T-helper 9 cell (primary cell): ENCODE data around the gene RUNX3.

Experiments
- DNase-seq: peaks from one replicate; pipeline ENCODE4 v3.0.0-alpha.2; 2020

The RUNX3 gene

DNA sequence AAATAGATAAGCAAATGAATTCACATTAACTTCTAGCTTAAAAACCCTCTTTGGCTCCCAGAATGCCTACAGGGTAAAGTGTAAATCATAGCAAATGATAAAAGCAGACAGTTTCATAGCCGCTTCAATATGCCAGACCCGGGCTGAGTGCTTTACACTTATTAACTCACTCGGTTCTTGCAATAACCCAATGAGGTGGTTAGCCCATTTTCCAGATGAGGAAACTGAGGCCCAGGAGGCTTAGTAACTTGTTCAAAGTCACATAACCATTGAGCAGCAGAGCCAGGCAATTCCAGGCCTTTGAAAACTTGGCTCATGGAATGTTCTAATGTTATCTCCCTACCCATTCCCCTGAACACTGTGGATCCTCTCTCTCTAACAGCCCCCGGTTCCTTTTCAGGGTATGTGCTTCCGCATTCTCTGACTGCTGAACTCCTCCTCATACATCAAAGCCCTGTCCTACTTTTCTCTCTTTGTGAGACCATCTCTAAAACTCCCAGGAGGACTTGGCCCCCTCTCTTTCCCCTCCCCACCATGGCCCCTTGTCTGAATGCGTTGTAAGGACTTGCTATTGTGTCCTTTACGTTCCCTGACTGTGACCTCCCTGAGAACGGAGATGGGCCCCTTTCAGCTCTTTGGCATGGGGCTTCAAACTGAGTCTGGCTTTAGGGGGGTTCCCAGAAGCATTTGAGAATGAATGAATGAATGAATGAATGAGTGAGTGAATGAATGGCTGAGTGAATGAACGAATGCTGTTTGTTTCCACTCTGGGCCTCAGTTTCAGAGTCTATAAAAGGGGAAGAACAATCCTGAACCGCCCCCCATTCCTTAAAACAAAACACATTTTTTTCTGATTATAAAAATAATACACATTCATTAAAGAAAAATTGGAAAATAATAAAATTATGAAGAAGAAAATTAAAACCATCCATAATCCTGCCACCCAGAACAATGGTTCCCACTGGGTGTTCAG is 15.6 kb upstream of the RUNX3 start:
- DNase-seq, result no peak

DNA sequence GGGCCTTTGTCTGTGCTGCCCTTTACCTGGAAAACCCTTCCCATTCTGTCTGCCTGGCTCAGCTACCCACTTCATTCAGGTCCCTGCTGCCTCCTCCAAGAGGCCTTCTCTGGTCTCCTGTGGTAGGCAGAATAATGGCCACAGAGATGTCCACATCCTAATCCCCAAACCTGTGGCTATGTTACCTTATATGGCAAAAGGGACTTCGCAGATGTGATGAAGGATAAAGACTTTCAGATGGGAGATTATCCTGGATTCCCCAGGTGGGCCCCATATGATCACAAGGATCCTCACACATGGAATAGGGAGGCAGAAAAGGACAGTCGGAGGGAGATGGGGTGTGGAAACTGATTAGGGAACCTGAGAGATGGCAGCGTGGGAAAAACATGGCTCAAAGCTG is 14.2 kb upstream of the RUNX3 start:
- DNase-seq, result no peak

DNA sequence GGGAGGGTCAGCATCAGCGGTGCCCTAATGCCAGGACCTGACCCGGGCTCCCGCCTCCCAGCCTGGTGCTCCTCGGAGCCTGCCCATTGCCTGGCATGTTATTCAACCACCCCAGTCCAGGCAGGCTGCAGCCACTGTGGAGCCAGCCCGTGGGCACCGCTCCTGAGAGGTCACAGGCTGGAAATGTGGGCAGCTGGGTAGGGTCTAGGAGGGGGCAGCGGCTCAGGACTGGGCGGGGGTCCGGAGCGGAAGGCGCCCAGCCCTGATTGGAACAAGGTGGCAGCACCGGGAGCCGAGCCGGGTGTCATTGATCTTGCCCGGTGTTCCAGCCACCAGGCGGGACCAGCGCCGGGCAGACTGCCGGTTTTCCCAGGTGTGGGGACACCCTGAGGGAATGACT is 12.7 kb upstream of the RUNX3 start:
- no peak for DNase-seq

DNA sequence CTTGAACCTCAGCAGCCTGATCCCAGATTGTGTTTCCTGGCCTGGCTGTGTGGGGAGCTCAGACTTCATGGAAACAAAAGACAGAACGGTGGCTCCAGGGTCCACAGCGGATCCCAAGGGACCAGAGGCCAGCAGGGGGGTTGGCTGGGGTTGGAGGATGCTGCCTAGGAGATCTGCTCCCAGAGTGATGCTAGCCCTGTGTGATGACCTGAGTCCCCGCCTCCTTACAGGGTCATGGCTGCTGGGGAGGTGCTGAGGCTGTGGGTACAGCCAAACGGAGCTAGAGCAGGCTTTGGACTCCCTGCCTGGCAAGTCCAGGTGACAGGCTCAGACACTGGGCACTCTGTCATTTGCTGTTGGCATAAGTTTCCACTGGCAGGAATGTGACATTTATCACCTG is 11.5 kb upstream of the RUNX3 start:
- DNase-seq, result no peak

DNA sequence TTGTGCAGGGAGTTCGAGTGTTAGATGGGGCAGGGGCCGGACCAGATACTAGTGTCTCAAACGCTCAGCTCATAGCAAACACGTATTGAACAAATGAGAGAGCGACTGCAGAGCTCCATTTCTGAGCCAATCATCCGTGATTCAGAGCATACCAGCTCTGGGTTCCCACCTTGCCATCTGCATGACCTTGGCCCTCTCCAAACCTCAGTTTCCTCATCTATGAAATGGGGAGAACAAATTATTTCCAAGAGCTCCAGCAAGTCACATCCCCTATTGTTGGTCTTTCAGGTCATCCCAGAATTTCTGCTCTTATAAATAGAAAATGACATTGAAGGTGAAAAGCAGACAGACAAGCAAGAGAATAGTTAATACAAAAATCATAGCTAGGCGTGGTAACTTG is 10.2 kb upstream of the RUNX3 start:
- no peak for DNase-seq

DNA sequence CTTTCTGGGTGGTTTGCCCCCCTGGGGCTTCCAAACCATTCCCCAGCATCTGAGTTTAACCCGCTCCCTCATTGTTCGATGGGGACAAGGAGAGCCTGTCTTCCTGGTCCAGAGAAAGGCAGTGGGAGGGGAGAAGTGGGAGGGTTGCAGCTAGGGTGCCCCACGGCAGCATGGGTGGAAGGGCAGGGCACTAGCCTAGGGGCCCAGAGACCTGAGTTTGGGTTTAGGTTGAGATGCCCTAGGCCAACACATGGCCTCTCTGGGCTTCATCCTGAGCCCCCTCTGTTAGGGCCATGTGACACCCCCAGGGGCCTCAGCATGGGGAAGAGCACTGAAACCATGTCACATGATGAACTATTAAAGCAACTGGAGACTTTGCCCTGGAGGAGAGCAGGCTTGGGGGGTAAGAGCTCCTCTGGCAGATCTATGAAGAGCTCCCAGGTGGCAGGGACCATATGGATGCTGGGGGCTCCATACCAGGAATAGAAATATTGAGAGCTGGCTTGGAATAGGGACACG is 9.7 kb upstream of the RUNX3 start:
- no peak for DNase-seq

DNA sequence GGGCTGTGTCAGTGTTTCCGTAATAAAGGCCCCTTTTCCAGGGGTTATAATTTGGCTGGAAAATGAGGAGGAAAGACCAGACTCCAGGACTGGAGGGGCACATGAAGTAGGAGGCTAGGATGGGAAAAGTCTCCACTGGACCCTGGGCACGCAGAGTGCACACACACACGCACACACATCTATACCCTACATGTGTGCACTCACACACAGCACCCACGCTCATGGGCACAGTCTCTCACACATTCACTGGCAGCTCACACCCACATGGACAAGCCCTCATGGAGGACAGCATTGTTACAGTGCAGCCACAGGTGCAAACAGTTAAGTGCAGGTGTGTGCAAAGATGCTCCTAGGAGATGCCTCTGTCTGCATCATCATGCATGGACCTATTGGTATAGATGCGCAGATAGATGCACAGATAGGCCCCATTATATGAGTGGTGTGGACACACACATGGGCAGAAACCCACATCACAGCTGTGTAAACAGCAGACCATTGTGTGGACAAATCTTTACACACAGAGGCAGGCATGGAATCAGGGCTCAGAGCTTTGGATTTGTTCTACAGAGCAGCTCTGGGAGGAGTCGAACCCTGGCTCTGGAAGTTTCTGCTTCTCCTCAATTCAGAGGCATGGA is 9.1 kb upstream of the RUNX3 start:
- DNase-seq, result no peak

DNA sequence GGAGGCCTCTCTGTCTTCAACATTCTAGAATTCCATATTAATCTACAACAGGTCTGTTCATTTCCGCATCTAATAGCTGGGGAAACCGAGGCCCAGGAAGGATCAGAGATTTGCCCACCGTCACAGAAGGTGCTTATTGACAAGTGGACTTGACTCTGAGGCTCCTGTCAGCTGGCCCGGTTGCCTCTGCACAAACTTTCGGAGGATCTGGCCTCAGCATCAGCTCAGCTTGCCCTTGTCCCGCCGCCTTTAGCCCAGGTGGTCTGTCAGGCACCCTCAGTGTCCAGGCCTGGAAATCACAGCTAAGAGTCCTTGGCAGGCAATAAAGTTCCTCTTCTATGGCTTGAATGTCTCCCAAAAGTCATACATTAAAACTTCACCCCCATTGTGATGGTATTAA is 8.2 kb upstream of the RUNX3 start:
- no peak for DNase-seq

DNA sequence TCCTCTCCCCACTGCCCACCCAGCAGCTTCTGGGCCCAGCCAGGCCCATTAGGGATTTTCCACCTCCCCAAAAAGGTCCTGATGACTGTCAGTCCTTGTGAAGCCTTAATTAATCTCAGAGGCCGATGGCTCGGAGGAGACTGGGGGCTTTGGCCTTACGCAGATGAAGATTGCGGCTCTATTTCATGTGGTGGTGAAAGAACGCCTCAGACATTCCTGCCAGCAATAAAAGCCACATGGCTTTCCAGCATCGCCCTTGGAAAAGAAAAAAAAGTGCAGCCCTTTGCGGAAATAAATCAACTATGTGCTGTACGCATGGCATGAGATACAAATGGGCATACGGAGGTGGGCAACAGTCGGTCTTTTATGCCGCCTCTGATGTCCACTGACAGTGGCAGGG is 6.6 kb upstream of the RUNX3 start:
- no peak for DNase-seq

DNA sequence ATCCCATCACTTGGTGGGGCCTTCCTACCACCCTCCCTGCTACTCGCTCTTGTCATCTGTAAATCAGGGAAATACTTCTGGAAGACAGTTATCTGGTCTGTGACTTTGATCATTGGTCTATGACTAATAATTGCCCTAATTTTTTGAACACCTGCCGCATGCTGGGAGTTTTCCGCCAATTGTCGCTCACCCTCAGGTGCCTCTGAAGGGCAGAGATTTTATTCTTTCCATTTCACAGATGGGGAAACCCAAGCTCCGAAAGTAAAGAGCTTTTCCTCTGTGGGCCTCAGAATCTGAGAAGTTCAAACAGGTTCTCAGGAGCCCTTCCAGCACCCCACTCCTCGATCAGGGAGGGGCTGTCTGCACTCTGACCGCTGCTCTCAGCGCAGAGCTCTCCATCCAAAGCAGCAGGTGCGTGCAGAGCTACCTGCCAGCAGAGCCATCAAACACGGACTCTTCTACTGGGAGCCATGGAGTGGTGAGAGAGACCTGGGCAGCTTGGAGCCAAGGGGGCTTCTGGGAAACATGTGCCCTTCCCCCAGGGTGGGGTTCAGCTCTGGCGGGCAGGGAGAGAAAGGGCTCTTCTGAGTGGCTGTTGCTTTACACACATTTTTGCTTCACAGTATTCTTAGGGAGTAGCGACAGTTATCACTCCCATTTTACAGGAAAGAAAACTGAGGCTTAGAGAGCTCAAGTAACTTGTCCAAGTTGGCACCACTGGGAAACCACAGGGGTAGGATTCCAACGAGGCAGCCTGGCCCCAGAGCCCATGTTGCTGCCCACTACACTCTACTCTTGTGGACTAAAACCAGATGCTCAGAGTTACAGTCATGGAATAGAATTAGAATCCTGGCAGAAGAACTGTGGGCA is 5.8 kb upstream of the RUNX3 start:
- DNase-seq, result no peak

DNA sequence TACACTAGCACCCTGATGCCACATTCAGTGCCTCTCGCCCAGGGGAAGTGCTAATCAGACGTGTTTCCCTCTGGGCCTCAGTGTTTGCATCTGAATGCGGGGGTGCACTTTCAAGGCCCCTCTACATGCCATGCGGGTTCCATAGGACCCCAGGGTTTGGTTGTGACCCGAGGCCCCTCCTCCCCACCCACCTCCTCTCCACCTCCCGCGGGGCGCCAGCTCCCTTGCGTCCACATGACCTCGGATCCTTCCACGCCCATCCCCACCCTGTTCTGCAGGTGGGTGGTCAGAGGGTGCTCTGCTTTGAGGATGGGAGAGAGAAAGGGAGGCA is 5.1 kb upstream of the RUNX3 start:
- no peak for DNase-seq

DNA sequence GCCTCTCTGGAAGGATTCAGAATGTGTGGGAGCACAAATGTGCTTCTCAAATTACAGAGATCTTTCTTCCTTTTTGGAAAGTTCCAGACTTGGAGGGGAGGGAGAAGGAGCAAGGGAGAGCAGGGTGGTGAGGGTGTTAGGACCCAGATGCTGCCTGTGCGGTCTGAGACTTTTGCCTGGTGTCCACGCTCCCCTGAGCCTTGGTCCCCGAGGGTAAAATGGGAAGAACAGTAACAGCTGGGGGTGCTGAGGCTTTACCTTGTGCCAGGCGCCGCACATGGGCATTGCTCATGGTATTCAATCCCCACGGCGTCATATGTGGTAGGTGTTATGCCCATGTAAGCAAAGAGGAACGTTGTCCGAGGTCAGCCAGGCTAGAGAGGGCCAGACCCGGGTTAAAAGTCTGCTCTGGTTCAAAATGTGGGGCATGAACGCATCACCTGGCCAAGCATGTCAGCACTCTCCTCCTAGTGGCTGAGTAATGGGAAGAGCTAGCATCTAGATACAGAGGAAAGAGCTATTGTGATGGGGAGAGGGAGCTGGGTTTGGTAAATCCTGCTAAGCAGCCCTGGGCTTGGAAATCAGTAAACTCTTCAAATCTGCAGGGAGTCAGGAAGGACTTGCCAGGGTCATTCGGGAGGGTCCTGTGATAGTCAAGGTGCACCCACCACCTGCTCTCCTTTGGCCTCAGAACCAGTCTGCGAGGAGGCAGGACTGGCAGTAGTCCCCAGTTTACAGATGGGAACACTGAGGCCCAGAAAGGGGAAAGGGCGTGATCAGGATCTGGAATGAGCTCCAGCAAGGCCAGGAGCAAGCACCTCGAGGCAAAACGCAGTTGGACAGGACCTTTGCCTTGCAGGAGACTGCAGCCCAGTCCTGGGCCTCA is 4.5 kb upstream of the RUNX3 start:
- DNase-seq, result no peak

DNA sequence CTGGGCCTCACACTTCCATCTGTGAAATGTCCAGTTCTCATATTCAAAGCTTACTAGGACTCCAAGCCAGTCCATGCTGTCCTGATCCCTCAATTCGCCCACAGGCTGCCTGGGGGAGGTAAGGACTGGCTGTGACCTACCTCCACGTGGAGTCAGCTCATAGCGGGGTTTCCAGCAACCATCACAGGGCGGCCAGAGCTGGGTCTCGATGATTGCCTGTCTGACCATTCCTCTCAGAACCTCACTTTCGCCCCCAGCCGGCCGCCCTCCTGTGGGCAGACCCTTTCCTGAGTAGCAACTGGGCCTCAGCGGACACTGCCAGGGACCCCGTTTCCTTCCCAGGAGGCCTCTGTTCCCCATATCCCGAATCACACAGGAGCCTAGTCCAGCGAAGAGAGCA is 3.4 kb upstream of the RUNX3 start:
- no peak for DNase-seq

DNA sequence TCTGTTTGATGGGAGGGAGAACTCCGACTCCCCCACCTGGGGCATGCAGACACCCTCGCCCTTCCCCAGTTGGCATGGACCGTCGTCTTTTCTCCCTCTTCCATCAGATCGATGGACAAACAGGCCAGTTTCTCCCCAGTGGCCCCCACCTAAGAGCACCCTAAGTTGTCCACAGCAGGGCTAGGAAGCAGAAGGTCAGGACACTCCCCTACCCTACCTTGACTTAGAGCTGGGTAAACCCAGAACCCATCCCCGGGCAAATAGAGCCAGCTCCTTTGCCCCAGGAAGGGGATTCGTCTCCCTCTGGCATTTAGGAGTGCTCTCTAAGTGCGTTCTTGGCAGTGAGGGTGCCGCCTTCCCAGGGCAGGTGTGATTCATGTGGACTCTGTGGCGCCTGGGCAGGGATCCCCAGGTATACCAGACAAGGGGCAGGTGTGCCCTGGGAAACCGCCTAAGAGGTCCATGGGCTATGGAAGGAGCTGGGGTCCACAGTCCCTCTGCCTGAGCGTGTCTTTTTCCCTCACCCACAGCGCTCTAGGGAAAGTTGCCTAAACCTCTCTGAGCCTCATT is 2.7 kb upstream of the RUNX3 start:
- no peak for DNase-seq

DNA sequence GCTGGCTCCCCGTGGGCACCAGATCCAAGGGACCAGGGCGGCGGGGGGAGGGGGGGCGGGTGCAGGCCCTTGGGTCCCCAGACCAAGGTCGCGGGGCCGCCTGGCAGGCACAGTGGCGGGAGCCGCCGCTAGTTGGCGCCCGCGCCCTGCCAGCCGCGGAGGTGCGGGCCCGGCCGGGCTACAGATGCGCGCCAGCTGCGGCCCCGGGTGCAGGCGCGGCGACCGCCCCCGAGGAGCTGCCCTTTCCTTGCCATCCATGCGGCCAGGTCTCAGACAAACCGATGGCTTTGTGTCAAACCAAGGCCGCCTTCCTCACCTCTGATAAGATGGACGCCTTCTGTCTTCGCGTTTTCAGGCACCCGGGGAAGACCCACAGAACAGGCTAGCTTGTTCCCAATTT is 2.2 kb upstream of the RUNX3 start:
- peak; percentile 59 for DNase-seq

DNA sequence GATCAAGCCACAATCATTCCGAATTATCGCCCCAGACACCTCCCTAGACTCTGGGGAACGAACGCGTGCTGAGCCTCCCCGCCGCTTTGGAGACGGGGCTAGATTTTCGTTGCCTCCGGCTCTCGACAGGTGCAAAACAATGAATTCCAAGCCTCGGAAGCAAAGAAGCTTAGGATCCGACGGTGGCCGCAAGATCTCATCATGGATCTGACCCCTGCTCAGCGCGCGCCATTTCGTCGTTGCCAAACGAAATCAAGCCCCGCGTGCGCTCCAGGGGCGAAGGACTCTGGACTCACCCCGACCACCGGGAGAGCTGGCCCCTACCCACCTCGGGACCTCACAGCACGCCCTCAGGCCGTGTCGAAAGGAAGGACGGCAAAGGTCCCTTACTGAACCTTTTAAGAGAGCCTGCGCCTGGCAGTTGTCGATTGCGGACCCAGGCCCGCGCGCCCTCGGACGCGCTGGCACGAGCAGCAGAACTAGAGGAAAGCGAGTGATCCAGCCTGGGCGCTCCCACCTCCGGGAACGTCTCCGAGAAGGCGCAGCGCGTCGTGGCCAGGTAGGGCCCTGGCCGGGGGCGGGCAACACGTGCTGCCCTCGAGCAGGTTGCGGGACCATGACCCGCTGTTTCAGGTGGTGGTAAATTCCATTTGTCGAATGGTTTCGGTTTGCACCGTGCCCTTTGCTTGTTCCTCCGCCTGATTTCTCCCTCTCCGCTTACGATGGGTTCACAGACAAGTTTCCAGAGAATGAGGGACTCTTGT is 1.6 kb upstream of the RUNX3 start:
- DNase-seq, result no peak

DNA sequence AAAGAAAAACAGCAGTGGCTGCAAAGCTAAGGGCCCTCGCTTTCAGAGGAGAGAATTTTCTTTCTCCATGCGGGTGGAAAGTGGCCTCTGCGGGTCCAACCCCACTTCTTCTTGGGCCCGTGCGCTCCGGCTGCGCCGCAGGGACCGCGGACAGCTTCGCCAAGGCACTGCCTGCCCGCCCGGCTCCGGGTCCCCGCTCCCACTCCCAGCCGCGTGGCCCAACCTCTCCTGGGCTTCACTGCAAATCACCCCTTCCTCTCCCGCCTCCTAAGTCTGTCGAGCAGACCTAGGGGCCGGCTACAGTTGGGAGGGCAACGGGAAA is 1.0 kb upstream of the RUNX3 start:
- no peak for DNase-seq

DNA sequence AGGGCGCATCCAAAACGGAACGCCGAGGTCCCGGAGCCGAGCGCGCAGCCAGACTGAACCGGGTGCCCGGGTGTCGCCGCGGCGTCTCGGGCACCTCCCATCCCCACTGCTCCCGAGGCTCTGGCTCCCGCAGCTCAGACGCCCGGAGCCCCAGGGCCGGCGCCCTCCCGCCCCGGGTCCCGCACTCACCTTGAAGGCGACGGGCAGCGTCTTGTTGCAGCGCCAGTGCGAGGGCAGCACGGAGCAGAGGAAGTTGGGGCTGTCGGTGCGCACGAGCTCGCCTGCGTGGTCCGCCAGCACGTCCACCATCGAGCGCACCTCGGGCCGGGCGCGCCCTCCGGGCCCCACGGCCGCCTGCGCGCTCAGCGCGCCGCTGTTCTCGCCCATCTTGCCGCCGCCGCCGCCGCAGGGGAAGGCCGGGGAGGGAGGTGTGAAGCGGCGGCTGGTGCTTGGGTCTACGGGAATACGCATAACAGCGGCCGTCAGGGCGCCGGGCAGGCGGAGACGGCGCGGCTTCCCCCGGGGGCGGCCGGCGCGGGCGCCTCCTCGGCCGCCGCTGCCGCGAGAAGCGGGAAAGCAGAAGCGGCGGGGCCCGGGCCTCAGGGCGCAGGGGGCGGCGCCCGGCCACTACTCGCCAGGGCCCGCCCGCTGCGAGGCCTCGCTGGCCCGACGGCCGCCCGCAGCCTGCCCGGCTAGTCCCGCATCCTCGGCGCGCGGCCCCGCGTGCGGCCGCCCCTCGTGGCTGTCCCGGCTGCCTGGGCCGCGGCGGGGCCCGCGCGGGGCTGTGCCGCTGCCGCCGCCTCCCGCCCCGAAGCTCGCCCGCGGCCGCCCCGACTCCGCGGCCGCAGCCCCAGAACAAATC is 447 bp downstream of the RUNX3 start:
- peak; percentile 39 for DNase-seq

DNA sequence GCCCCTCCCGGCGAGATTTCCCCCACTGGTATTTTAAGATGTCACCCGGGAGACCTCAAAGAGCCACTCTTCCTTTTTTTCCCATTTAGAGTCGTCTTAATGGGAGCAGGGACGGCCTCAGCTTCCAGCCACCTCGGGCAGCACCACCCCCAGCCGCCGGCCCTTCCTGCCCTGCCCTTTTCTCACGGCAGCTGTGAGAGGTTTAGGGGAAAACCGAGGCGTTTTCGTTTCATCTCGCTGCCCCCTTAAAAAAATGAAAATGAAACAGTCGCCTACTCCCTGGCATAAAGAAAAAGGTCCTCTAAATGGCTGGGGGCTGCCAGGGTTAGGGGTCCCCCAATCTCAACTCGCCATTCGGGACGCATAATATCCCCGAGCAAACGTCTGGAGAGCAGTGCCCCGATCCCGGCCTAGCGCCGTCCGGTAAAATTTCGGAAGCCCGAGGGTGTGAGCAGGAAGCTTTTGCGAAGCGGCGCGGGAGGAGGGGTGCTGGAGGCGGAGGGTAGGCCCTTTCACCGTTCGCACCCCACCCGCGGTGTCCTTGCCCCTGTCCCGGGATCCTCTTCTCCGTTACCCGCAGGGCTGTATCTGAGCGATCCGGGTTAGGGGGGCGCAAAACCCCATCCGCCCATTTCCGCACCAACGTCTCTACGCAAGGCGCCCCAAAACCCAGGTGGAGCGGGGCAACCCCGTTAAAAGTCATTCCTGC is 1.2 kb downstream of the RUNX3 start:
- DNase-seq, result peak; percentile 44
